Kidney (tissue), 14 donors: ENCODE data around the gene DNAJB8. TPM values are rescaled to one million over a fixed set of nuclear protein-coding genes. Genes with fewer than 3 reads are reported as not detected.
A peak's percentile ranks its signal among the peaks of the same experiment; 100 is the strongest.

Experiments used
- DNase-seq, 5 donors: peaks; one replicate each; pipeline ENCODE4 v3.0.0-alpha.2; 2013 to 2020
- FAIRE-seq: peaks from 2 replicates; lab custom pipeline; 2012; peaks lifted over from hg19 to GRCh38; lab: Jason Lieb, UNC
- H3K27ac ChIP-seq, 2 donors: one replicate each; pipeline ENCODE4 v1.7.0; 2013; ENCODE audit warnings: low read depth in 2 of 2, low read length in 2 of 2, inconsistent platforms in 1 of 2
- H3K27me3 ChIP-seq: one replicate; pipeline ENCODE4 v1.7.1; 2013; ENCODE audit warnings: low read length, inconsistent platforms; ENCODE audit not compliant: control insufficient read depth, insufficient read depth
- H3K36me3 ChIP-seq, 3 donors: one replicate each; pipeline versions ENCODE4 v1.7.0 to v1.7.1; 2013; ENCODE audit warnings: low read length in 3 of 3, control low read depth in 1 of 3, inconsistent platforms in 1 of 3; ENCODE audit not compliant: insufficient read depth in 3 of 3, control insufficient read depth in 2 of 3
- H3K4me1 ChIP-seq, 3 donors: one replicate each; pipeline versions ENCODE4 v1.7.0 to v1.7.1; 2013; ENCODE audit warnings: low read length in 3 of 3, inconsistent platforms in 1 of 3, low read depth in 1 of 3; ENCODE audit not compliant: control insufficient read depth in 2 of 3, insufficient read depth in 2 of 3
- H3K4me3 ChIP-seq, 3 donors: one replicate each; pipeline versions ENCODE4 v1.7.0 to v1.8.1; 2013; ENCODE audit warnings: low read length in 3 of 3, control low read depth in 1 of 3, inconsistent platforms in 1 of 3
- H3K9ac ChIP-seq, 3 donors: one replicate each; pipeline versions ENCODE4 v1.7.0 to v1.7.1; 2013; ENCODE audit warnings: low read length in 3 of 3, control low read depth in 1 of 3, inconsistent platforms in 1 of 3
- H3K9me3 ChIP-seq, 3 donors: one replicate each; pipeline versions ENCODE4 v1.7.0 to v1.7.1; 2013; ENCODE audit warnings: low read length in 3 of 3, control low read depth in 1 of 3, inconsistent platforms in 1 of 3; ENCODE audit not compliant: control insufficient read depth in 2 of 3, insufficient read depth in 1 of 3
- intact Hi-C: fragments of 100-400 bp; cut with DNase I; formaldehyde crosslinking; loops from one replicate; pipeline ENCODE4 v1.11.1; 2022
- polyA plus RNA-seq: library from polyadenylated mRNA; stranded (reverse); fragments of 350-450 nt; fragmentation: Illumina TruSeq; extraction: RNeasy Lipid Tissue Mini Kit (QIAGEN cat#74804); gene quantifications from one replicate; pipeline ENCODE4 v1.2.3, GENCODE V29; 2014; ENCODE audit warnings: low read depth, low replicate concordance; ENCODE audit not compliant: insufficient read depth
- total RNA-seq: library from RNA; stranded (reverse); fragmentation: NEBNext Ultra II Directional; extraction: Animal tissue kit (Norgen Biotek cat#: 25700); gene quantifications from one replicate; pipeline ENCODE4 v1.2.1, GENCODE V29; 2021
- TF ChIP-seq, protein P1 (sequence below): IDR thresholded peaks from 3 replicates; pipeline ENCODE4 v1.5.1; 2012; ENCODE audit warnings: mild to moderate bottlenecking, moderate library complexity, borderline replicate concordance; ENCODE audit not compliant: insufficient read depth; ENCODE audit errors: extremely low read depth
- donor health status: control.
- donor health status: control.
- donor health status: control.
- donor health status: control.
- donor health status: control.
- donor health status: DM: yes; HTN: yes; CAD: no.
- donor health status: Normal renal cell carcinoma (clear cell type).

Gene DNAJB8
- total and polyA plus RNA-seq, 2 donors from 2014 or later: not detected

DNA sequence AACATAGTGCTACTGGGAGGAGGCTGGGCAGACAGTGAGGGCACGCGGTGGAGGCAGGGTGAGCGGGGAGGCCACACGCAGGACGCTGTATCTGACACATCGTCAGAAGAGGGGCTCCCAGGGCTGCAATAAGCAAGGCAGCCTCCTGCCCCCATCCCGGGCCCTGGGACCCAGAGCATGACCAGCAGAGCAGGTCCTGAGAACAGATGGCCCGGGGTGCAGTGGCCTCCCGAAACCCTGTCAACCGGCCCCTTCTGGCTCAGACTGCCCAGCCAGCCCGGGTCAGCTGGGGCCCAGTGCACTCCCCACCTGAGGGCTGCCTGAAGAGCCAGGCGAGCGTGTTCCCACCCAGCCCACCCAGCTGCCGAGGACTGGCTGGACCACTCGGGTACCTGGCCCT, 37.4 kb downstream of the DNAJB8 start:
- DNase-seq (peak in 1 of 5 donors; percentile 69), FAIRE-seq (no peak)
- peaks cover 3% of the 10 kb centered on the region for H3K27me3 ChIP-seq
- H3K27ac ChIP-seq: peak overlapping the region; percentile 32 to 57
- no peaks in the 10 kb centered on the region for H3K9me3 ChIP-seq
- TF ChIP-seq, protein P1, sequence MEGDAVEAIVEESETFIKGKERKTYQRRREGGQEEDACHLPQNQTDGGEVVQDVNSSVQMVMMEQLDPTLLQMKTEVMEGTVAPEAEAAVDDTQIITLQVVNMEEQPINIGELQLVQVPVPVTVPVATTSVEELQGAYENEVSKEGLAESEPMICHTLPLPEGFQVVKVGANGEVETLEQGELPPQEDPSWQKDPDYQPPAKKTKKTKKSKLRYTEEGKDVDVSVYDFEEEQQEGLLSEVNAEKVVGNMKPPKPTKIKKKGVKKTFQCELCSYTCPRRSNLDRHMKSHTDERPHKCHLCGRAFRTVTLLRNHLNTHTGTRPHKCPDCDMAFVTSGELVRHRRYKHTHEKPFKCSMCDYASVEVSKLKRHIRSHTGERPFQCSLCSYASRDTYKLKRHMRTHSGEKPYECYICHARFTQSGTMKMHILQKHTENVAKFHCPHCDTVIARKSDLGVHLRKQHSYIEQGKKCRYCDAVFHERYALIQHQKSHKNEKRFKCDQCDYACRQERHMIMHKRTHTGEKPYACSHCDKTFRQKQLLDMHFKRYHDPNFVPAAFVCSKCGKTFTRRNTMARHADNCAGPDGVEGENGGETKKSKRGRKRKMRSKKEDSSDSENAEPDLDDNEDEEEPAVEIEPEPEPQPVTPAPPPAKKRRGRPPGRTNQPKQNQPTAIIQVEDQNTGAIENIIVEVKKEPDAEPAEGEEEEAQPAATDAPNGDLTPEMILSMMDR: no peak
- H3K4me3 ChIP-seq: no peak overlapping the region
- intact Hi-C loops: loop anchor here (5.0 kb wide), 1 partner anchor 178 kb away; no protein-coding TSS in a partner anchor
- peaks cover 0 to 9% (median 0%) of the 10 kb centered on the region in 3 donors for H3K4me1 ChIP-seq
- H3K36me3 ChIP-seq: no peaks in the 10 kb centered on the region
- H3K9ac ChIP-seq: no peak overlapping the region

DNA sequence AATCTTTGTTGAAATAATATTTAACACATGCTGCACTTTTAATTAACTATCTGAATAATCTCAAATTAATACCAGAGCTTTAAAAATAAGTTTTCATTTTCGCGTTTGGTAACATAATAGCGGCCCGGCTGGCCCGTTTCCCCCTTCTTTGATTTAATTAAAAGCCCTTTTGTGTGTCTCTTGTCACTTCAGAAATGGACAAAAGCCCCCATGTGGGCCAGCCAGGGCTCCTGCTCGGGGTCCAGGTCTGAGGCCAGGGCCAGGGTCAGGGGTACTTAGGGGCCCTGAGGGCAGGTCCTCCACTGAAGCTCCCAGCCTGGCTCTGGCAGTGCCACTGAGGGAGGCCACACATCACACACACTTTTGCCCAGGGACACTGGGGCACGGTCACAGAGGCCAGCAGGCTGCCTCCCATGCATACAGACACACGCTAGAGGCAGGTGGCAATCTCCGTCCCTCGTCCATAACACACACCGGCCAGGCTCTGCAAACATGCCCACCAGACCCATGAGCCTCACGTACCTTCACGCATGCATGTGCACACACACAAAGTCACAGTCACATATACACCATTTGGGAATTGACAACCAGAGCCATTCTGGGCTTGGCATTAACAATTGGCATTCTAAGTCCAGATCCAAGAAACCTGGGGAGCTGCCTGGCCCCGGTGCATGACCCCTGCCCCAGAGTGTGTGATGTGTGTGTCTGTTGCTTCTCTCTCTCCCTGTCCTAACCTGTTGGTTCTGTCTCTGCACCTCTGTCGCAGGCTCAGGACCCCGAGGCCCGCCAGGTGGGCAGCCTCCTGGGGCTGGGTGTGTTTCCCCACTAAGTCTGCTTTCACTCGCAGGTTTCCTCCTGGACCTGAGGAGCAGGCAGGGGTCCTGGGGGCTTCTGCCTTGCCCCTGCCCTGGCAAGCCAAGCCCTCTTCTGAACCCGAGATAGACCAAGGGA, 38.5 kb downstream of the DNAJB8 start:
- Histone ChIP-seq H3K4me3 (no peak overlapping the region), H3K27ac (no peak overlapping the region), H3K9ac (no peak overlapping the region), H3K36me3 (no peaks in the 10 kb centered on the region), H3K4me1 (peaks cover 0 to 13% (median 0%) of the 10 kb centered on the region in 3 donors), H3K9me3 (no peaks in the 10 kb centered on the region), H3K27me3 (peaks cover 3% of the 10 kb centered on the region)
- TF ChIP-seq, protein P1: no peak
- DNase-seq: peak in 1 of 5 donors; percentile 61
- FAIRE-seq: no peak
- intact Hi-C loops: loop anchor here (5.0 kb wide), 1 partner anchor 179 kb away; no protein-coding TSS in a partner anchor

DNA sequence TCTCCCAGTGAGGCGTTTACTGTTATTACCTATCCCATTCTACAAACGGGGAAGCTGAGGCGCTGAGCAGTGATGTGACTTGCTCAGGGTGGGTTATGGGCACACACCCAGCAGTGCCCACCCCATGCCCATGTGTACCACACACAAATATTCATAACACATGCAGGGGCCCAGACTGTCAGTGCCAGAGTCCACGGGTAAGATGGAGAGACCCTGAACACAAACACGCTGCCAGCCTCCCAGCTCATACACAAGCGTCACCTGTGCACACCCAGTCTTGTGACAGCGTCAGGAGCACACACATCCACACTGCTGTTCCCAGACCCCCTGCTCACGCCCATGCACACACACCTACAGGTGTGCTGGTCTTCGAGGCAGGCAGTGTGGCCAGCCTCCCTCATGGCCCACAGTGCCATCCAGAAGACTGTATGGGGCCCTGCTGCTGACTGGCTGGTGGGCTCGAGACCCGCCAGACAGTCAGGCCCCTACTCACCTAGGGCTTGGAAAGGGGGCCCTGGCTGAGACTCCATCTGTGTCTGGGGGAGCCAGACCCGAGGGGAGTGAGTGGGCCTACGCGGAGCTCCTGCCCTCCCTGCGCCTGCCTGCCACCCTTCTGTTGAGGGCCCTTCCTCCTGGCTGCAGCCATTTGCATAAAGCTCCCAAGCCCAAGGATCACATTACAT, 39.4 kb downstream of the DNAJB8 start:
- peaks cover 3% of the 10 kb centered on the region for H3K27me3 ChIP-seq
- TF ChIP-seq, protein P1: no peak
- H3K27ac ChIP-seq: peak overlapping the region; percentile 24 to 32
- intact Hi-C loops: loop anchor here (5.0 kb wide), 1 partner anchor 180 kb away; no protein-coding TSS in a partner anchor
- no peak overlapping the region for H3K4me3 ChIP-seq
- H3K9ac ChIP-seq: no peak overlapping the region
- peaks cover 0 to 13% (median 0%) of the 10 kb centered on the region in 3 donors for H3K4me1 ChIP-seq
- no peak for FAIRE-seq
- no peaks in the 10 kb centered on the region for H3K36me3 ChIP-seq
- H3K9me3 ChIP-seq: no peaks in the 10 kb centered on the region
- DNase-seq: peak in 1 of 5 donors; percentile 62
